ENCODE data around the gene CENPT. TPM values are rescaled to one million over a fixed set of nuclear protein-coding genes. Genes with fewer than 3 reads are reported as not detected.

Gene CENPT
- total RNA-seq: 100 to 1,000 TPM in 1 of 2 donors, 10 to 100 TPM in 1; 57.1 to 122 TPM

GRCh38 chr16:67847064-67847861, at the start of gene CENPT:
Gene CENPT (minus strand): TSS chr16:67847693. CDS start chr16:67833859, 13,834 bp downstream.
- Histone ChIP-seq H3K27ac (peak within 1 kb of the TSS; percentile 75 to 96 (median 90)), H3K4me1 (peaks cover 56% of the 10 kb centered on the region), H3K9me3 (no peaks in the 10 kb centered on the region), H3K27me3 (no peaks in the 10 kb centered on the region), H3K36me3 (replicated peaks in 1 of 2; ENCODE audit: insufficient read depth in 1 of 2, low read depth in 2 of 2) (no peaks in the 10 kb centered on the region), H3K4me3 (peak within 1 kb of the TSS; percentile 89 to 97)
- DNase-seq (peak; percentile 63 to 76 (median 69)), ATAC-seq (peak; percentile 62)
- 0 to 1% methylated on average over 18 to 37 of the region's 62 CpGs for WGBS, 2 donors
- TF ChIP-seq POLR2A (IDR thresholded peaks at IDR 0.05) (peak; percentile 4 to 44 (median 20)), CTCF (IDR thresholded peaks at IDR 0.05) (peak in 1 of 7 experiments; percentile 12)
- intact Hi-C loops (cut with DNase I): no loop called here

GRCh38 chr16:67897231-67897630, 49.7 kb upstream of the CENPT start:
- ATAC-seq (no peak), DNase-seq (no peak)
- Histone ChIP-seq H3K4me3 (no peak overlapping the region), H3K27me3 (no peaks in the 10 kb centered on the region), H3K4me1 (peaks cover 26% of the 10 kb centered on the region), H3K36me3 (replicated peaks in 1 of 2; ENCODE audit: insufficient read depth in 1 of 2, low read depth in 2 of 2) (no peaks in the 10 kb centered on the region), H3K9me3 (no peaks in the 10 kb centered on the region), H3K27ac (no peak overlapping the region)
- 77 to 80% methylated on average over 3 of the region's 3 CpGs for WGBS, 2 donors
- TF ChIP-seq CTCF (IDR thresholded peaks at IDR 0.05) (no peak), POLR2A (IDR thresholded peaks at IDR 0.05) (no peak)
- intact Hi-C loops (cut with DNase I): no loop called here

GRCh38 chr16:67893743-67894399, 46.4 kb upstream of the CENPT start:
- no peaks in the 10 kb centered on the region for H3K9me3 ChIP-seq
- H3K4me3 ChIP-seq: peak overlapping the region; percentile 65 to 67
- H3K4me1 ChIP-seq: peaks cover 26% of the 10 kb centered on the region
- intact Hi-C loops (cut with DNase I): no loop called here
- no peaks in the 10 kb centered on the region for H3K36me3 ChIP-seq (replicated peaks in 1 of 2; ENCODE audit: insufficient read depth in 1 of 2, low read depth in 2 of 2)
- 10 to 12% methylated on average over 9 to 14 of the region's 14 CpGs for WGBS, 2 donors
- DNase-seq (peak; percentile 74 to 85 (median 80)), ATAC-seq (peak; percentile 64)
- peak overlapping the region; percentile 90 to 99 (median 96) for H3K27ac ChIP-seq
- no peaks in the 10 kb centered on the region for H3K27me3 ChIP-seq
- TF ChIP-seq CTCF (IDR thresholded peaks at IDR 0.05) (no peak), POLR2A (IDR thresholded peaks at IDR 0.05) (peak in 2 of 3 donors; percentile 6 to 12)

GRCh38 chr16:67892899-67893742, 45.6 kb upstream of the CENPT start, which contains the start of gene PSKH1:
Gene PSKH1 (plus strand): TSS chr16:67893254. CDS start chr16:67908750, 15,496 bp downstream.
- Histone ChIP-seq H3K4me3 (peak within 1 kb of the TSS; percentile 65 to 67), H3K36me3 (replicated peaks in 1 of 2; ENCODE audit: insufficient read depth in 1 of 2, low read depth in 2 of 2) (no peaks in the 10 kb centered on the region), H3K27ac (peak within 1 kb of the TSS; percentile 90 to 99 (median 96)), H3K27me3 (no peaks in the 10 kb centered on the region), H3K9me3 (no peaks in the 10 kb centered on the region), H3K4me1 (peaks cover 26% of the 10 kb centered on the region)
- WGBS, 2 donors: 0% methylated on average over 12 to 66 of the region's 90 CpGs
- peak; percentile 98 for ATAC-seq
- DNase-seq: peak; percentile 96 to 98 (median 97)
- TF ChIP-seq CTCF (IDR thresholded peaks at IDR 0.05) (no peak), POLR2A (IDR thresholded peaks at IDR 0.05) (peak; percentile 66 to 75 (median 73))
- intact Hi-C loops (cut with DNase I): no loop called here

All from body of pancreas (tissue), 4 donors.